Raji (cell line): Measurements from ENCODE around the gene TNIP1.

Experiments used
- POLR2A ChIP-seq: IDR thresholded peaks from 2 replicates; pipeline ENCODE4 v1.6.1; 2011; ENCODE audit warnings: low read depth, low read length, control low read depth; ENCODE audit not compliant: insufficient read depth

TNIP1 gene

DNA sequence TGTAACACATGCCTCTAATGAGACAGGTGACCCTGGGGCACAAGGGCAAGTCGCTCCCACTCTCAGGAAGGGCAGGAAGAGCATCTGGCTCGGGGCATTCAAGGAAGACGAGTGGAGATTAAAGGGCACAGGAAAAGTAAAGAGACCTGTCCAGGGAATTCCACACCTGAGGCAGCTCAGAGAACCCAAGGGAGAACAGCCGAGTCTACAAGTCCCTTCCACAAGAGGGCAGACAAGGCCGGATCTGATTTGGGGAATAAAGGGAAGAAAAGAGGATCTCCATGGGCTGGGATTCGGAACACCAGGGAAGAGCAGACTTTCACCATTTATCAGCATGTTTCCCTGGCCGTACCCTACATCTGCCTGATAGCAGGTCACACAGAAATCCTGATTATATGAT, 32.3 kb downstream of the TNIP1 start:
- no peak for TF ChIP-seq POLR2A

DNA sequence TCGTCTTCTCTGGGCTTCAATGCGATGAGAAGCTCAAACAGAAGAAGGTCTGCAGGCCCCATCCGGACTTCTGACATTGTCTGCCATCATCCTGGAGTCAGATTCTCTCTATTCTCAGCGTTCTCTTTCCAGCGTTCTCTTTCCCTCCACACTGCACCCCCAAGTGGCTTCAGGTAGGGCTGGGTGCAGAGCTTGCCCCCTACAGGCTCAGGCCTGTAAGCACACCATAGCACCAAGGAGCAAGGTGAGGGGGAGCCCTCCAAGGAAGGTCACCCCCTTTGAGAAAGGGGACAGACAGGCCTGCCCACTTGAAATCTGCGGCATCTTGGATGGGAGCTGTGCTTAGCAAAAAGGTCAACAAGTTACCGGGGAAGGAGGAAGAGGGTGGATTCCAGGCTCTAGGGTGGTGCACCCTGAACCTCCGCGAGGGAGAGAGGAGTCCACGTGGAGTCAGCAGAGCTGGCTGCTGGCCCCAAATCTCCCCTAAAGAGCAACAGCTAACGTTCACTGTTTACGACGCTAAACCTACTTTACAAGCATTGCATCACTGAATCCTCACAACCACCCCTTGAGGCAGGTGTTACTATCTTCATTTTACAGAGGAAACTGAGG, 32.9 kb downstream of the TNIP1 start:
- TF ChIP-seq POLR2A, result no peak

DNA sequence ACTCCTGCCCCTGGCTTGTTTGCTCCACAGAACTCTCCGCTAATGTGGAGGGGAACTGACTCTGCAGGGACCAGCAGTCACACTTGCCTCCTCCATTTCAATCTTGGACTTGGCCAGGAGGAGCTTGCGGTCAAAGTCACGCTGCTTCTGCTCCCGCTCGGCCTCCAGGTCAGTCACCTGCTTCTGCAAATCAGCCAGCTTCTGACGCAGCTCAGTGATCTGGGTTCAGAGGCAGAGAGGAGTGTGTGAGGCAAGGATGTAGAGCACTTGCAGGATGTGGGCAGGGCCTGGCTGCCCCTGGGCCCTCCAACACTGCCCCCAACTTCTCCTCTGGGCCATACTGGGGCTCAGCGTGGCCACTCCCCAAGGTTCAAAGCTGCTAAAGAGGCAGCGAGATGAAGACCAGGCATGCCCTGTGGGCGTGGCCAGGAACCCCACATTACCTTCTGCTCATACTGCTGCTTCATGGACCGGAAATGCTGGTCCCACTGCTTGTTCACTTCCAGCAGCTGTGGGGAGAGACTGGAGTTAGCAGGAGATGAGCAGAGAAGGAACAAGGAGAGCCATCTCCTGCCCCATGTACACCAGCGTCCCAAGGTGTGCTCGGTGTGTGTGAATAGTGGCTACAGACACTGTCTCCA, 38.3 kb downstream of the TNIP1 start:
- TF ChIP-seq POLR2A, result no peak

DNA sequence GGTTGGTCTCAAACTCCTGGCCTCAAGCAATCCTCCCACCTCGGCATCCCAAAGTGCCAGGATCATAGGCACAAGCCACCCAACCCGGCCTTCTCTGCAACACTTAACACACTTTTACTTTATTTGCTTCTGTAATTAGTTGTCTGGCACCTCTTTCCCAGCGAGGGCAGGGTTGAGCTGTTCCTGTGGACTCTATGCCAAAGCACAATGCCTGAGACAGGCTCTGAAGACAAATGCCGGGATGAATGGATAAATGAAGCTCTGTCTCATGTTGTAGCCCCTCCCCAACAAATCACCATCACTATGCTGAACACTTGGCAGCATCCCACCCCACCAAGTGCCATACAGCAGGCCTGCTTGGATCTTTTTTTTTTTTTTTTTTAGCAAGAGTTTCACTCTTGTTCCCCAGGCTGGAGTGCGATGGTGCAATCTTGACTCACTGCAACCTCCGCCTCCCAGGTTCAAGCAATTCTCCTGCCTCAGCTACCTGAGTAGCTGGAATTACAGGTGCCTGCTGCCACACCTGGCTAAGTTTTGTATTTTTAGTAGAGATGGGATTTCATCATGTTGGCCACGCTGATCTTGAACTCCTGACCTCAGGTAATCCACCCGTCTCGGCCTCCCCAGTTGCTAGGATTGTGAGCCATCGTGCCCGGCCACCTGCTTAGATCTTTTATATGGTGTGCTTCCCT, 39.1 kb downstream of the TNIP1 start:
- TF ChIP-seq POLR2A, result no peak

DNA sequence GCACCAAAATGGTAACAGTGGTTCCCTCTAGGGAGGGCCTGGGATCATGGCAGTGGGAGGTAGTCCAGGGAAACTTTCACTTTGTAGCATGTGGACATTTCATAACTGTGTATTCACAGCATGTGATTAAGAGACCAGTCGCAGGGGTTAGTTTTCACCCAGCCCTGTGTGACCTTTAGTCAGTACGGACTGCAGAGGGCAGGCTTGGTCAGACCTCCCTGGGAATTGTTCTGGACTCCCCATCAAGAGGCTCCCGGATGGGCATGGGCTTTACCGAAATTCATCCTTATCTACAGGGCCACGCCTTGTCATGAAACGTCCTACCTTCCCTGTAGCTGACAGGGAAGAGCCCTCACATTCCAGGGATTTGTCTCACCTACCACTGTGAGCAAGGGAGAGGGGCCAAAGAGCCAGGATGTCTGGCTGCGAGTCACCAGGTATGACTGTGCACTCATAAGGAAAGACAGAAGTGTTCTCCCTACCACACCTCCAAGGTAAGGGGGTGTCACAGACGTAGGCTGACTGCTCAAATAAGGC, 40.6 kb downstream of the TNIP1 start:
- no peak for TF ChIP-seq POLR2A

DNA sequence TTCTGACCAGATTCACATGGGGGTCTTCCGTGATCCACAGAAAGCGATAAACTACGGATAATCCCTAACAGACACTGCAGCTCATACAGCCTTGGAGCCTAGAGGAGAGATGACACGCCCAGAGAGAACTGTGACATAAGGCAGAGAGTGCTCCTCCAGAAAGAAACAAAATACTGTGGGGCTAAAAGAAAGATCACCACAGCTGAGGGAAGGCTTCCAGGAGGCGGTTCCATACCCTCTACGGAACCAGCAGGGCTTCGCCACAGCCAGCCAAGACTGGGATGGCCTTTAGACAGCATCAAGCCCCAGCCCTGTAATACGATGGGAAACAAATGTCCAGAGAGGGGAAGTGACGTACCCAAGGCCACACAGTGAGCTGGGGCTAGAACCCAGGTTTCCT, 41.2 kb downstream of the TNIP1 start:
- no peak for TF ChIP-seq POLR2A

DNA sequence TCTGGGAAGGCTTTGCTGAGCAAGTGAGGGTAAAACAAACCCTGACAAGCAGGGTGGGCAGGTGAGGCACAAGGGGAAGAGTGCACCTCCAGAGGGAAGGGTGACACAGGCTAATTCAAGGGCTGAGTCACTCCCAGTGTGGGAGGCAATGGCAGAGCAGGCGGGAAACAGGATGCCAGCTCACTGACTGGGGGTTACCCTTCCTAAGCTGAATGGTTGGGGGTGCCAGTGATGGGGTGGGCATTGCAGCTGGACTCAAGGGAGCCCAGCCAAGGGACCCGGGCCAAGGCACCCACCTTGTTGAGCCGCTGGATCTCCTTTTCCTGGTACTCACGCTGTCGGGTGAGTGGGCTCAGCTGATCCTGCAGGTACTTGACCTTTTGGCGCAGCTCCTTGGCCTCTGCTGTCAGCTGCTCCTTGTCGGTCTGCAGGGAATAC, 42.0 kb downstream of the TNIP1 start:
- TF ChIP-seq POLR2A, result no peak

DNA sequence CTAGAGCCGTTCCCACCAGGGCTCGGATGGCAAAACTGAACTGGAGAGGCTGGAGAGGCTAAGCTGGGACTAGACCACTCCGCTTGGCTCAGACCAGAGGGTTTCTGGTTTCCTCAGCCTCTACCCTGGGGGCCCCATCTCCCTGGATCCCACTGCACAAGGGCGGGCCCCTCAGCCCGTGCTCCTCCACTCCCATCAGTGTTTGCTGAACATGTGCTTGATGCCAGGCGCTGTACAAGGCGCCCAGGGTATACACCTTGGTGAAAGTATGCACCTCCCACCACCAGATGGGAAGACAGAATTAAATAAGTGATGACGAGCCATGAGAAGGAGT, 42.5 kb downstream of the TNIP1 start:
- TF ChIP-seq POLR2A, result no peak

DNA sequence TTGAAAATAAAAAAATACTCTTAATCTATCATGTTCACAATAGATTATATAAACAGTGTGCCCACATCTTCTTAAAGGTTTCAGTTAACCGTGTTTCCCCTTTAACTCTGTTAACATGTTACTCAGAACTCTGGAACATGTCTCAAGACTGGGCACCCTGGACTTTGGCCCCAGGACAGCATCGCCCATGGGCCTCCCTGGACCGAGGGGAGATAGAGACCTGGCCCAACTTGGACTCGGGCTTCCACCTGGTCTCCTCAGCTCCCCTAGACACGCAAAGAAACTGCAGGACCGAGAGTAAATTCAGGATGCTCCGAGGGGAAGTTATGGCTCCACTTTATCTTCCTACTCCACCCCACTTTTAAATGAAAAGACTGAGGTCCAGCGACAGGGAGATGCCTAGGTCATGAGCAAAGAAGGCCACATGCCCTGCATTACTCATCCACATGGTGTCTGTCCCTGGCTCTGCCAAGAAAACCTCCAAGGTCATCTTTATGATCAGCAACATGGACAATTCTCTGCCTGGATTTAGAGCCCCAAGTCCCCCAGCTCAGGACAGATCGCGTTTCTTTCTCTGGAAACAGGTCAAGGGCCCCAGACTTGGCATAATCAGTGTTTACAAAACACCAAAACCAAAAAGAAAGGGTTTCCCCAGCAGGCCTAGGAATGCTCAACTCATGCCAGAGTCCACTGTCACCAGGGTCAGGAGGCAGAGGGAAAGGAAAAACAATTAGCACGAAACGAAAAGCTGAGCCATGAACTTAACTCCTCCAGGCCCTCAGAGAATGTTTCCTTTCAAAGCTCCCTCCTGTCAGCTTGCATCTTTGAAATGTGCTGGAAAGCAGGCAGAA, 43.0 kb downstream of the TNIP1 start:
- no peak for TF ChIP-seq POLR2A

DNA sequence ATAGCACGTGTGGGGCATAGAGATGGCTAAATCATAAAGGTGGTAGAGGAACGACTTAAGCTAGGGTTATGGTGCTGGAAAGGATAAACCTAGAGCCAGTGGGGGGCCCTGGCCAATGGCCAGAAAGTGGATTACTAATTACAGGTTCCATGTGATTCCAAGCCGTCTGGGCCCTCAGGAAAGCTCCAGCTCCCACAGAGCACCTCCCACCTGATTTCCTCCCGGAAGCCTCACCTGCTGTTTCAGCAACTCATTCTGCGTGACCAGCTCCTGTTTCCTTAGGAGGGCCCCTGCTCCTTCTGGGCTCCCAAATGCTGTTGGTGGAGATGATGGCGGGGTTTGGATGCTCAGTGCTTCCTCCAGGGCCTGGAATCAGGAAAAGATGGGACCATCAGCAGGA, 44.3 kb downstream of the TNIP1 start:
- no peak for TF ChIP-seq POLR2A

DNA sequence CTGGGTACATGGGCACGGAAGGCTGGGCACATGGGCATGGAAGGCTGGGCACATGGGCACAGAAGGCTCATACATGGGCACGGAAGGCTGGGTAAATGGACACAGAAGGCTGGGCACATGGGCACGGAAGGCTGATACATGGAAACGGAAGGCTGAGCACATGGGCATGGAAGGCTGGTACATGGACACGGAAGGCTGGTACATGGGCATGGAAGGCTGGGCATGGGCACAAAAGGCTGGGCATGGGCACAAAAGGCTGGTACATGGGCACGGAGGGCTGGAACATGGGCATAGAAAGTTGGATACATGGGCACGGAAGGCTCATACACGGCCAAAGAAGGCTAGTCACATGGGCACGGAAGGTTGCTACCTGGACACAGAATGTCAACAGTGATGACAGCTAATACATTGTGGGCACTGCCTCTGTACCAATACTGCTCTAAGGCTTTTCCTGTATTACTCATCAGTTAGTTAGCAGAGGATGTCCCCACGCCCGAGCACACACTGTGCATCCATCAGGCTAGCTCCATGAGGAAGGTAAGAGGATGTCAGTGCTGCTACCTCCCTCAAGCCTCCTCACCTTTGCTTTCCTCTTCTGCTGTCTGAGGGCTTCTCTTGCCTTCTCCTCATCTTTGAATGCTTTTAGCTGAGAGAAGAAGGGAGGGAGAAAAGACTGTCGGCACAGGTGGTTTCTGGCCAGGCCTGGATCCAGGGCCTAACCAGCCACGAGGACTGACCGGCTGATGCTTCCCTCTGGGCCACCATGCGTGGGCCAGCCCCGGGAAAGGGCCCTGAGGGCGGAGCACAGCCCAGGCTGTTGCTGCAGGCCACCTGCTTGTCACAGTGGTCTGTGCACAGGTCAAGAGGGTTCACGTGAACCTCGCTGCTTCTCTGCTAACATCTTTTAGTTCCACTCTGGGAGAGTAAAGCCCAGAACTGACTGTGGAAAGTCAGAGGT, 46.1 kb downstream of the TNIP1 start:
- no peak for TF ChIP-seq POLR2A

DNA sequence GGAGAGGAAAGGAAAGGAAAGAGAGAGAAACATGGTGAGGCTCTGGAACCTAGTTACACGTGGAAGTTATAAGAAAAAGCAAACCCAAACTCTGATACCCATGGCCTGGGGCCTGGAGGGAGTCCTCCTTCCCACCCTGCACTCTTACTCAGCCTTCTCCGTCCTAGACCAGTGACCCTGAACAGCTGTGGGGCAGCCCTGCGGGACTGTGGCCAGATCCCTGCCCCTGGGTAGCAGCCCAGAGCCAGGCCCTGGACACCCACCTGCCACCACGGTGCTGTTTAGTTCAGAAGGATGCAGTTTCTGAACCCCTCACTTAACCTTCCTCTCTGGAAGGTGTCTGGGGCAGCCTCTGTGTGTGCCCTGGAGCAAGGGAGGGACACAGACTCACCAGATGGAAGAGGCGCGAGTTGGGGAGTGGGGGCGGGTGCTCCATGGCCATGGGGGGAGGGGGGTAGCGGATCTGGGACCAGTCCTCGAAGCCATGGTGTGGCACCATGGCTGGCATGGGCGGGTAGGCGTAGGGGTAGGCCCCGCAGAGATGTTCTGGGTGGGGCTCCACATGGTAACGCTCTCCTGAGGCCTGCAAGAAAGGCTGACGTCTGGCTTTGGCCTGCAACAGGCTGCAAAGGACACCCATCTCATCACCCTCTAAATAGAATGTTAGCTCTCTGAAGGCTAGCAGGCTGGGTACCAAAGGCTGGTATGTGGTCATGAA, 47.5 kb downstream of the TNIP1 start:
- TF ChIP-seq POLR2A, result no peak

DNA sequence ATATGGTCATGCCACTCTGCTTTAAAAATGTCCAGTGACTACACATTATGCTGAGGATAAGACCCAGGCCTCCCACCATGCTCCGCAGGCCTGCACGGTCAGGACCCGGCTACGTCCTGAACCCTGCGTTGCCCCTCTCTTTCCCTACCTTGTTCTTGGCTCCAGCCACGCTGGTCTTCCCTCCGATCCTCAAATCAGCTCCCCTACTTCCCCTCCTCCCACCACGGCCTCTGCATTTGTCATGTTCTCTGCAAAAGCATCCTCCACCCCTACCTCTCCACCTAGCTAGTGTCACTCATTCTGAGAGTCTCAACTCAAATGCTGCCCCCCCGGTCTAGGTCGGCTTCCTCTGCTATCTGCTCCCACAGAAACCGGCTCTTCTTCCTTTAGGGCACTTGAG, 49.3 kb downstream of the TNIP1 start:
- TF ChIP-seq POLR2A, result no peak

DNA sequence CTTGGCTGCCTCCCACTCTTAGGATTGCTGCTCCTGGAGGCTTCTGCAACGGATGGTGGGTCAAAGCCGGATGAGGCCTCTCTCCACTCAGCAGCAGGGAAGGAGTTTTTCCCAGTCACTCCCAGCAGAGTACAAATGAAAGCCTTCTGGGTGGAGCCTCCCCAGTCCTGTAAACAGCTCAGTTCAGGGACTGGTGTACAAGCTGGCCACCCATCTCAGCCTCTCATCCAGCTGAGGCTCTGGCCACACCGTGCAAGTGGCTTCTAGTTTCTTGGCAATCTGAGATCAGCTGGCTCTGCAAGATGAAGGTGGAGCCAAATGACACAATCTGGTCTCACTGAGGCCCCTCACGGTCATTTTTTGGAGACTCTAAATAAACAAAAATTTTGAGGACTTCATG, 50.5 kb downstream of the TNIP1 start:
- TF ChIP-seq POLR2A, result no peak

DNA sequence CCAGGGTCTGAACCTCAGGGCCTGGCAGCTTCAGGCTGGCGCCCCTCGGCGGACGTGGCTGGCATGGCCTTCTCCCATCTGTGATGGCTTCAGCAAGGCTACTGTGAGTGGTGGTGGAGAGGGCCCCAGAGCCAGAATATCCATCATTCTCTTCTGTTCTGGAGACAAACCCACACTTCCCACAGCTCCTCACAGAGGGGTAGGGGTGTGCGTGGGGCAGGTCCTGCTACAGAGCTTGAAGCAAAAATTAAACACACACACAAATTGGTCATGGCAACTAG, 50.8 kb downstream of the TNIP1 start:
- no peak for TF ChIP-seq POLR2A
